Rectal smooth muscle tissue (tissue), 1 donor: ENCODE measurements around the gene RBBP8.

Experiments
- H3K27ac ChIP-seq: one replicate; pipeline ENCODE4 v1.7.0; 2013; ENCODE audit warnings: low read depth, low read length, inconsistent platforms
- H3K27me3 ChIP-seq: one replicate; pipeline ENCODE4 v1.7.0; 2013; ENCODE audit warnings: low read length; ENCODE audit not compliant: control insufficient read depth, insufficient read depth
- H3K36me3 ChIP-seq: one replicate; pipeline ENCODE4 v1.7.0; 2013; ENCODE audit warnings: low read length; ENCODE audit not compliant: control insufficient read depth, insufficient read depth
- H3K4me1 ChIP-seq: one replicate; pipeline ENCODE4 v1.7.0; 2013; ENCODE audit warnings: low read length; ENCODE audit not compliant: control insufficient read depth, insufficient read depth
- H3K4me3 ChIP-seq: one replicate; pipeline ENCODE4 v1.7.0; 2013; ENCODE audit warnings: low read length
- H3K9ac ChIP-seq: one replicate; pipeline ENCODE4 v1.7.0; 2013; ENCODE audit warnings: low read length

The RBBP8 gene

DNA sequence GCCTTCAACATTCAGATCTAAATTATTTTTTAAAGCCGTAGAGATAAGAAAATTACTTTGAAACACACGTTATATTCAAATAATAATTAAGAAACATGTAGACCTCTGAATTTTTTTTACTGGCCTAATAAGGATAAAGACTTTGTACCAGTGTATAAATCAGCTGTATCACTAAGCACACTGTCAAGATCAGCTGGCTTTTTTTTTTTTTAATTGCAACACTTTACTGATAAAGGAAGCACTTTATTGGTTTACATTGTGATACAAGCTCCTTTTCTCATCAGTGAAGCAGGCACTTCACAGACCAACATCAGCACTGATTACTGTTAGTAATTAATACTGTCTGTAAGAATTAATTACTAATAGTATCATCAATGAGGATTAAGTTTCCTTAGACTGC is 88.5 kb downstream of the RBBP8 start:
- no peaks in the 10 kb centered on the region for H3K4me1 ChIP-seq
- H3K36me3 ChIP-seq: no peaks in the 10 kb centered on the region
- H3K9ac ChIP-seq: no peak overlapping the region
- no peaks in the 10 kb centered on the region for H3K27me3 ChIP-seq
- H3K4me3 ChIP-seq: no peak overlapping the region
- H3K27ac ChIP-seq: no peak overlapping the region

DNA sequence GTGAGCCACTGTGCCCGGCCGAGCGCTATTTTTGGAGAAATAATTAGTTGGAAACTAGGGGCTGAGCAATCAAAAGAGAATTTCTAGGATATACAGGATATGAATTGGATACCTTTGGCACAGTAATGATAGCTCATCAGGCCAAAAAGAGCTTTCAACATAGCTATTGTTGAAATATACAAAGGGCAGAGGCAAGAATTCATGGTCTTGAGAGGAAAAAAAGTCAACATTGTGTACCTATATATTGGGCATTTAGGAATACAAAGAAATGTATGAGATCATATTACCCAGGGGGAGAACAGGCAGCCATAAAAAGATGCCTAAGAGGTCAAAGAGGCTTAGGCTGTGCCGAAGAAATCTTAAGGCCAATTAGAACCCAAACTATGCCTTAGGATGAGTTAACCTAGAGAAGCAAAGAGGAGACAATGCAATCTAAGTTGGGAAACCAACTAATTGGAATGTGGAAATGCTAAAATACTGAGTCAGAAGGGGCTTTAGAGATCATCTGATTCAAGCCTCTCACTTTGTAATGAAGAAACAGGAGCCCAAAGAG is 99.0 kb downstream of the RBBP8 start:
- H3K27ac ChIP-seq: no peak overlapping the region
- H3K36me3 ChIP-seq: no peaks in the 10 kb centered on the region
- no peaks in the 10 kb centered on the region for H3K27me3 ChIP-seq
- no peak overlapping the region for H3K4me3 ChIP-seq
- no peaks in the 10 kb centered on the region for H3K4me1 ChIP-seq
- no peak overlapping the region for H3K9ac ChIP-seq

DNA sequence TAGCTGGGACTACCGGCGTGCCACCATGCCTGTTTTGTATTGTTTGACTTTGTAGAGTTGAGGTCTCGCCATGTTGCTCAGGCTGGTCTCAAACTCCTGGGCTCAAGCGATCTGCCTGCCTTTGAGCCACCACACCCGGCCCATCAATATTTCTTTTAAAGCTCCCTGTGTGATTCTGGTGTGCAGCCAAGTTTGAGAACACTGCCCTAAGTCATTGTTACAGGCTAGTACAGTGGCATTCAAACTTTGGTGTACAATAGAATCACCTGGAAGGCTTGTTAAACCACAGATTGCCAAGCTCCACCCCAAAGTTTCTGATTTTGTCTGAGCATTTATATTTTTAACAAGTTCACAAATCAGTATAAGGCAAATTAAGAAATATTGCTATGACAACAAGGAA is 99.9 kb downstream of the RBBP8 start:
- no peaks in the 10 kb centered on the region for H3K36me3 ChIP-seq

DNA sequence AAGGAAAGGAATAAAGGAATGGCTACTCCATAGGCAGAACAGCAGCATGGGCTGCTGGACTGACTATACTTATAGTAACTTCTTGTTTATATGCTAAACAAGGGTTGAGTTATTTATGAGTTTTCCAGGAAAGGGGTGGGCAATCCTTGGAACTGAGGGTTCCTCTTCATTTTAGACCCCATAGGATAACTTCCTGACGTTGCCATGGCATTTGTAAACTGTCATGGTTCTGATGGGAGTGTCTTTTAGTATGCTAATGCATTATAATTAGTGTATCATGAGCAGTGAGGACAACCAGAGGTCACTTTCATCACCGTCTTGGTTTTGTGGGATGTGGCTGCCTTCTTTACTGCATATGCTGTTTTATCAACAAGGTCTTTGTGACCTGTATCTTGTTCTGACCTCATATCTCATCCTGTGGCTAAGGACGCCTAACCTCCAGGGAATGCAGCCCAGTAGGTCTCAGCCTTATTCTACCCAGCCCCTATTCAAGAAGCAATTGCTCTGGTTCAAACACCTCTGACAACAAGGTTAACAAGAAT is 103.6 kb downstream of the RBBP8 start:
- no peak overlapping the region for H3K27ac ChIP-seq
- H3K9ac ChIP-seq: no peak overlapping the region
- no peaks in the 10 kb centered on the region for H3K4me1 ChIP-seq
- no peaks in the 10 kb centered on the region for H3K27me3 ChIP-seq
- H3K36me3 ChIP-seq: no peaks in the 10 kb centered on the region
- H3K4me3 ChIP-seq: no peak overlapping the region

More for the DNA sequence above, 99.9 kb downstream of the RBBP8 start:
- Histone ChIP-seq H3K4me1 (no peaks in the 10 kb centered on the region), H3K27me3 (no peaks in the 10 kb centered on the region), H3K4me3 (no peak overlapping the region), H3K27ac (no peak overlapping the region), H3K9ac (no peak overlapping the region)

DNA sequence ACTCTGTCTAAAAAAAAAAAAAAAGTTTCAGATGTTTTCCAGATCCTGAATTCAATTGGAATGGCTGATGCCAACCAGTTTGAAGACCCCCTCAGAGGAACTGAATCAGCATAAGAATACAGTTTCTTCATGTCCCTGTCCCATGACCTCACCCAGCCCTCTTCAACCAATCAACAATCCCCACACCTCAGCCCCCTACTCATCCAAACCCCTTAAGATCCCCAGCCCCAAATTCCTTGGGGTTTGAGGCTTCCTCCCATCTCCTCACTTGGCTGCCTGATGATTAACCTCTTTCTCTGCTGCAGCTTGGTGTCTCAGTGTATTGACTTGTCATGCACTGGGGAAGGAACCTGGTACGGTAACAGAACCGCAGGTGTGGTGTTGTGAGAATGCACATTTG is 104.5 kb downstream of the RBBP8 start:
- Histone ChIP-seq H3K4me3 (no peak overlapping the region), H3K27me3 (no peaks in the 10 kb centered on the region), H3K27ac (no peak overlapping the region), H3K9ac (no peak overlapping the region), H3K4me1 (no peaks in the 10 kb centered on the region), H3K36me3 (no peaks in the 10 kb centered on the region)

DNA sequence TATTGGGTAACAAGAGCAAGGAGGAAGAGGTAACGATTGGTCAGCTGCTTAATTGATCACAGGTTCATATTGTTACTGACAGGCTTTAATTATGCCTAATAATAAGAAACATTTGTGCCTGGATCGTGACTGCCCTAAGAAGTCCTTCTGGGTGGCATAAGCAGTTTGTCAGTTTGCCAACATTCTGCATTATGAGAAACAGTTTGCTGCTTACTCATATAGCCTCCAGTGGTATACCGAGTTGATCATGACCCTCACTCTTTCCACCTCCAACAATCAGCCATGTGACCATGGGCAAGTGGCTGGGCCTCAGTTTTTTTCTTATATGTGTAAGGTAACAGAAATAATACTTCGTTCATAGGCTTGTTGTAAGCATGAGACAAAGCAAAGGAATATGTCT is 105.6 kb downstream of the RBBP8 start:
- H3K27ac ChIP-seq: no peak overlapping the region
- H3K27me3 ChIP-seq: no peaks in the 10 kb centered on the region
- H3K36me3 ChIP-seq: no peaks in the 10 kb centered on the region
- no peaks in the 10 kb centered on the region for H3K4me1 ChIP-seq
- H3K4me3 ChIP-seq: no peak overlapping the region
- H3K9ac ChIP-seq: no peak overlapping the region

DNA sequence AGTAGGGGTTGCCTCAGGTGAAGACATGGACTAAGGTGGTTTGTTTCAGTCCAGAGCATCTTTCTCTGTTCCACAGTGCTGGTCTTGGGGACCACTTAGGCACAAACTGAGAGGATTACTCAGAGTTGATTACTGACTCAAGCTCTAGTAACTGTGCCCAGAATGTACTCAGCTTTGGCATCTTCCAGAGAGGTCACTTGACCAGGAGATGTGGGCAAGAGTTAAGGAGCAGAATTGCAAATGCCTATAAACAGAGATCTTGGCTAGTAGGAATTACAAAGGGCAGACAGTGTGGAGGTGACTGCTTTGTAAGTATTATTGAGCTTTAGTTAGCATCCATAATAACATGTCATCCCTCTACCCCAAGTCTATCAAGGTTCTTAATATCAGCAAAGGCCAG is 109.0 kb downstream of the RBBP8 start:
- H3K36me3 ChIP-seq: no peaks in the 10 kb centered on the region
- H3K4me3 ChIP-seq: no peak overlapping the region
- H3K27me3 ChIP-seq: no peaks in the 10 kb centered on the region
- H3K4me1 ChIP-seq: no peaks in the 10 kb centered on the region
- H3K27ac ChIP-seq: no peak overlapping the region
- no peak overlapping the region for H3K9ac ChIP-seq

DNA sequence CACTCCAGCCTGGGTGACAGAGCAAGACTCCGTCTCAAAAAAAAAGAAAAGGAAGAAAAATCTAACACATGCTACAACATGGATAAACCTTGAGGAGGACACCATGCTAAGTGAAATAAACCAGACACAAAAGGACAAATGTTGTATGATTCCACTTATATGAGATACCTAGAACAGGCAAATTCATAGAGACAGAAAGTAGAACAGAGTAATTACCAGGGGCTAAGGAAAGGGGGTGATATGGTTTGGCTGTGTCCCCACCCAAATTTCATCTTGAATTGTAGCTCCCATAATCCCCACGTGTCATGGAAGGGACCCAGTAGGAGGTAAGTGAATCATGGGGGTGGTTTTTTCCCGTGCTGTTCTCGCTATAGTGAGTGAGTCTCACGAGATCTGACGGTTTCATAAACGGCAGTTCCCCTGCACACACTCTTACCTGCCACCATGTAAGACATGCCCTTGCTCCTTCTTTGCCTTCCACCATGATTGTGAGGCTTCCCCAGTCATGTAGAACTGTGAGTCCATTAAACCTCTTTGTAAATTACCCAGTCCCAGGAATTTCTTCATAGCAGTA is 110.8 kb downstream of the RBBP8 start:
- H3K36me3 ChIP-seq: no peaks in the 10 kb centered on the region
- H3K9ac ChIP-seq: no peak overlapping the region
- H3K4me1 ChIP-seq: no peaks in the 10 kb centered on the region
- H3K27ac ChIP-seq: no peak overlapping the region
- no peaks in the 10 kb centered on the region for H3K27me3 ChIP-seq
- no peak overlapping the region for H3K4me3 ChIP-seq

DNA sequence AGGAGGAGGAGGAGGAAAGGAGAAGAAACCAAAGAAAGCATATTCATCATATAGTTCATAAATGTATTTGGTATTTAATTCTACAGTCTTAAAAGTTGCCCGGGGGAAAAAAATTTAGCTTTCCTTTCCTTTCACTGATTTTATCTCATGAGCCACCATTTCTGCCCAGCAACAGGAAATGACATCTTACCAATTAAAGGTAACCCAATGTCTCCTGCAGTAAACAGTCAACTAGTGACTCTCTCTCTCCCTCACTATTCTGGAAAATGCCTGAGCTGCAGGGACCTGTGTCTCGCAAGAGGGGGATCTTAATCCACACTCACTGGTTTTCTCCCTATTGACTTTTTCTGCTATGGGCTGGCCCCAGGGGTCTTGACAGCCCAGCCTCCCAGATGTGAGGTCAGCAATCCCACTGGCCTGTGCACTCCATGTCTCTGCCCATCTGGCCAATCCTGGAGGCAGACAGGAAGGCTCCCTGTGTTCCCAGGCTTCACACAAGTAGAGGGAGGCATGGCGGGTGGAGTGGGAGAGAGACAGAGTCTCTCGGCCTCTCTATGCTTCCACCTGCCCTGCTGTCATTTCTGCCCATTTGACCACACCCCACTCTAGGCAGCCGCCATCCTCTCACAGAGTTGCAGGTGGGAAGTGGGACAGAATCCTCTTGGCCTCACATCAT is 116.7 kb downstream of the RBBP8 start:
- Histone ChIP-seq H3K27me3 (no peaks in the 10 kb centered on the region), H3K27ac (no peak overlapping the region), H3K4me3 (no peak overlapping the region), H3K4me1 (no peaks in the 10 kb centered on the region), H3K36me3 (no peaks in the 10 kb centered on the region), H3K9ac (no peak overlapping the region)

DNA sequence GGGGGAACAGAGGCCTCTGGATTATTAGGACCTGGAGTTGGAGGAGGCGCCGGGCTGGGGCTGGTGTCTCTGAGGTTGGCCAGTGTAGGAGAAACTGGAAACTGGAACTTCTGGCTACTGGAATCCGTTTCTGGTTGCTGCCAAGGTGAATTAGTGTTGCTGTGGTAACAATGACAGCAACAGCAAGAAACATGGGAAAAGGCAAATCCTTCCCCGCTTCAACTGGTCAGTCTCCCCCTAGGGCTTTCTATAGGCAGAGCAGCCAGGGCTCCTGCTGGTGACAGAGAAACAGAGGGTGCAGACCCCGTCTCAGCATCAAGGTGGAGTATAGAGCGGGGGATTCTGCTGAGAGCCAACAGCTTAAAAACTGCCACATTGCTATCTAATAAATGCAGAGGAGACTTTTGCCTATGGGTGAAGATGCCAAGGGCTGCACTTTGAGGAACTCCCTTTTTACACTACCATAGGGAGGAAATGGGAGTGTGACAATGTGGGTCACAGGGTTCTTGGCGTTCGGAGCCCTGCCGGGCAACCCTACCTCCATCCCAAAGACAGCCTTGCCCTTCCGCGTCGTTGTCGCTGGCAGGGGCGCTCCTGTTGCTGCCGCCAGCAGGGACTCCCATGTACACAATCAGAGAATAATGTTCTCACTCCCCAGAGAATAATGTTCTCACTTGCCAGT is 120.8 kb downstream of the RBBP8 start:
- Histone ChIP-seq H3K9ac (no peak overlapping the region), H3K27me3 (no peaks in the 10 kb centered on the region), H3K4me1 (no peaks in the 10 kb centered on the region), H3K27ac (no peak overlapping the region), H3K4me3 (no peak overlapping the region), H3K36me3 (no peaks in the 10 kb centered on the region)

DNA sequence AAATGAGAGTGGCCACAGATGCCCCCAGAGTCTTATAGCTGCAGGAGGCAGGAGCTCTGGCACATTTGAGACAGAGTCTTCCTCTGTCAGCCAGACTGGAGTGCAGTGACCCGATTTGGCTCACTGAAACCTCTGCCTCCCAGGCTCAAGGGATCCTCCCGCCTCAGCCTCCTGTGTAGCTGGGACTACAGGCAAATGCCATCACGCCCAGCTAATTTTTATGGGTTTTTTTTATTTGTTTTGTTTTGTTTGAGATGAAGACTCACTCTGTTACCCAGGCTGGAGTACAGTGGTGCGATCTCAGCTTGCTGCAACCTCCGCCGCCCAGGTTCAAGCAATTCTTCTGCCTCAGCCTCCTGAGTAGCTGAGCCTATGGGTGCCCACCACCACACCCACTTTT is 121.4 kb downstream of the RBBP8 start:
- no peak overlapping the region for H3K27ac ChIP-seq
- H3K9ac ChIP-seq: no peak overlapping the region
- H3K27me3 ChIP-seq: no peaks in the 10 kb centered on the region
- H3K4me1 ChIP-seq: no peaks in the 10 kb centered on the region
- H3K4me3 ChIP-seq: no peak overlapping the region
- no peaks in the 10 kb centered on the region for H3K36me3 ChIP-seq

DNA sequence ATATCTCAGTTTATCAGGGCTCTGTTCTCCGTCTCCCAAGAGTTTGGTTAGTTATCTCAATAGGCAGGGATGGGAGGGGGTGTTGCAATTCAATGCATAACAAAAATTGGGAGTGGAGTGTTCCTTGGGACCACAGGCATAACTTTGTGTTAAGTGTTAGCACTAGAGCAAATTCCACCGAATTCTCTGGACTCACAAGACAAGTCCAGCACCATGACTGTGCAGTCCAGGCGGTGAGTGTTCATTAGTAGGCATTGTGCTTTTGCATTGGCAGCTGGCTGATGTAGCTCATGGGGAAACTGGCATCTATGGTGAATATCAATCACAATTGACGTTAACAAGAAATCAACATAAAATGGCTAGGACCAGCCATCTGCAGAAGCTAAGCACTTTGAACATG is 123.2 kb downstream of the RBBP8 start:
- Histone ChIP-seq H3K4me1 (no peaks in the 10 kb centered on the region), H3K36me3 (no peaks in the 10 kb centered on the region), H3K9ac (no peak overlapping the region), H3K27ac (no peak overlapping the region), H3K27me3 (no peaks in the 10 kb centered on the region), H3K4me3 (no peak overlapping the region)
